Measurements from ENCODE around the gene RNF220.
A peak's percentile ranks its signal among the peaks of the same experiment; 100 is the strongest.

RNF220 gene

DNA sequence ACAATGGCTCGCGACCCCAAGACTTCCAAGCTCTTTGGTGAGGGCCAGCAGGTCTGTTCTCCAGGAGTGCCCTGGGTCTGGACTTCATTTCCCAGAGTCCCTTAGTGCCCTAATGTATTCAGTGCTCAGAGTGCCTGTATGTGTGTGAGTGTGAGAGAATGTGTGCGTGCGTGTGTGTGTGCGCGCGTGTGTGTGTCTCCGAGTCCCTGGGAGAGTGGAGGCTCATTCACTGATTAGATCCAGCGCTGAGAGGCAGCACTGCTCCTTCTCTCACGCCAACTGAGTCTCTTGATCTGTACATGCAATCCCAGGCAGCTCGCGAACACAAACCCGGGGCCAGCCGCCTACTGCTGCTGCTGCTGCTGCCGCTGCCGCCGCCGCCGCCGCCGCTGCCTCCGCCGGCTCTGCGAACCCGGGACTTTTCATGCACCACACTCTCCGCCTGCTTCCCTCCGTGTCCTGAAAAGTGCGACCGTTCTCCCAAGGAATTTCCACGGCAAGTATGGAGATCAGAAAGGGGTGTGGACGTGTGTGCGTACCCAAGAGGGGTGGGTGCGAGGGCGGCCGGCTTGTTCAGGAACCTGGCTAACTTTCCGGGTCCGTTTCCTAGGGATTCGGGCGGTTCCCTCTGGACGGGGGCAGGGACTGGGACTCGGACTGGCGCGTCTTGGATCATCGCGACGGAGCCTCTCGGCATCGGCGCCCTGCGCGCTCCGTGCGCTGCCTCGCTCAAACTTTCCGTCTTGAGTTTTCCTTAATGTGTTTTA is at the start of gene RNF220:
Gene RNF220 (plus strand): TSS at position 225 of the 767 bp plus-strand sequence.
- peak; percentile 46 for DNase-seq (ENCODE audit: low spot score)

DNA sequence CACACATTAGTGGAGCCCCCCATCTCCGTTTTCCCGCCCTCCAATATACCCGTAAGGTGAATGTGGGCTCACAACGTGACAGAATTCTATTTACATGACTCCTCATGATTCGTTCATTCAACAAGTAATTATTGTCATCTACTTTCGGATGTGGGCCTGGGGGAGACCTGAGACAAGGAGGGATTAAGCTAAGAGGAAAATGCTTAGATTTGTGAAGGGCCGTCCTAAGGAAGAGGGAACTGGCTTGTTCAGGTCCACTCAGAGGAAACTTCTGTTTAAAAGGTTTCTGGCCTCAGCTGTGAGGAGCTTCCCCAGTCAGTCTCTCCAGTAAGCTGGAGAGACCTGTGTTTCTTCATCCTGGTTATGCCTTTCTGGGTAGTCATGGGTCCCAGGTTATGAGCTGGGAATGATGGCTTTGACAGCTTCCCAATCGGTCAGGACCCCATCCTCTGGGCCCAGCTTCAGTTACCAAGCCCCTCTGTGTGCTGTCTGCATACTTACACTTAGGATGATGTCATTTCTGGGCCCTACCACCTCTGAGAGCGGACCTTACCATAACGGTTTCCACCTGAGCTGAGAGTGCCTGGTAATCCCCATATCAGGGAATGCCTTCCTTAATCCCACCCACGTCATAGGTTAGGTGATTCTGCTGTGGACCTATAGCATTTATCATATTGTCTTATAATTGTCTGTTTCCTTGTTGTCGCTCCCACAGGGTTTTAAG is 49.3 kb upstream of the RNF220 start:
- DNase-seq (ENCODE audit: low spot score), result no peak

DNA sequence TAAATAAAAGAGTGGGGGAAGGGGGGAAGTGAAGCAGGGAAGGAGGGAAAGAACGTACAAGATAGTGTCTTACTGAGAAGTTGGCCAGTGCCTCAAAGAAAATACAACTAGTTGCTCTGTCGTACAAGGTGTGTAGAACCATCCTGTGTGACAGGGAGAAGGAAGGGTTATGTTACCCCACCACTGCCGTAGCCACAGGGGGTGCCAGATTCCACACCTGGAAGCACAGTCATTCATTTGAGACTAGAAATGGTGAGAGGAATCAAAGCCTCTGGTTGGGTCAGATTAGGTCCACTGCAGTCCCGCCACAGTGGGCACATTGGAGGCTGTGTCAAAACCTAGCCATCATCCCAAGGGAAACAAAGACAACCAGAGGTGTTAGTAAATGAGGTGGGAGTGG is 47.3 kb upstream of the RNF220 start:
- no peak for DNase-seq (ENCODE audit: low spot score)

DNA sequence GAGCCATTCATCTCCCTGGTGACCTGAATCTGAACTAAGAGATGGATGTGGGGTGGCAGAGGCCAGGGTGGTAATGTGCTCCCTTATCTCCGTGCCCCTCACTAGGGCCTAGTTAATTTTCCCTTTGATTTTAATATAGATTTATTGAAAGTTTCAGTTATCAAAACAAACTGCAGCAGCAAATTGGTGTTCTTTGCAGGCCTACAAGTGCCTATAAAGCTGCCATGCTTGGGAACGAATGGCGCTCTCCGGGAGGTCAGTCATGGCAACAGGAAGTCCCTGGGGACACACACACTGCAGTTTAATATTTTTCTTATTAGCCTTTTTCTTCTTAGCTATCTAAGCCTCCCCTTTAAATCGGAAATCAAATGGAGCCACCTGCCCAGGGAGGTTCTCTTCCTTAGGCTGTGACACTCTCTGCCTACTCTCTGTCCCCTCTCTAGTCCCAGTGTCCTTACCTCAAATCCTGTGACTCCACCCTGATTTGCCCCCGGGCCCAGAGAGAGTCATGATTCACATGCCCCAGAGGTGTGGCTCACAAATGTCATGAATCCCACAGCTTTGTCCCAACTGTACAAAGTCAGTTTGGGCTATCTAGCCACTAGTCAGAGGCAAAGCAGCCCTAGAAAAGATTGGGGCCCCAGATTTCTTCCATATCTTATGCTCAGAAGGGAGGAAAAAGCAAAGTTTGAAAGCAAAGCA is 45.7 kb upstream of the RNF220 start:
- DNase-seq (ENCODE audit: low spot score), result no peak

DNA sequence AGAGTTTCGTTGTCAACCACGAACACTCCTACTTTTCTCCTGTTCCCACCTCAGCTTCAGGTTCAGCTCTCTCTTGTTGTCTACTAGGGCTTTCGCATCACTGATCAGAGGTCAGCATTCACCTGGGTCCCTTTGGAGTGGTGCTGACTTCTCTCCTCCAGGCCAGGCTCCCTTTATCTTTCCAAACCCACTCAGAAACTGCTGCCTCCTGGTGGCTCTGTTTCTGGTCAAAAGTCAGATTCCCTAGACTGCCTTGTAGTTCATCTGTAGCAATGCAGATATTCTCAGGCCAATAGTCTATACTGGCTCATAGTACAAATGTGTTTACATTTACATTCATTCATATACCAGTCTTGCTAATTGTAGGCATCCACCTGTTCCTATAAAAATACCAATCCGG is 43.6 kb upstream of the RNF220 start:
- no peak for DNase-seq (ENCODE audit: low spot score)

- no peak for DNase-seq (ENCODE audit: low spot score)
Observed at GRCh38 chr1:44366371-44366975, 38.6 kb upstream of the RNF220 start.

DNA sequence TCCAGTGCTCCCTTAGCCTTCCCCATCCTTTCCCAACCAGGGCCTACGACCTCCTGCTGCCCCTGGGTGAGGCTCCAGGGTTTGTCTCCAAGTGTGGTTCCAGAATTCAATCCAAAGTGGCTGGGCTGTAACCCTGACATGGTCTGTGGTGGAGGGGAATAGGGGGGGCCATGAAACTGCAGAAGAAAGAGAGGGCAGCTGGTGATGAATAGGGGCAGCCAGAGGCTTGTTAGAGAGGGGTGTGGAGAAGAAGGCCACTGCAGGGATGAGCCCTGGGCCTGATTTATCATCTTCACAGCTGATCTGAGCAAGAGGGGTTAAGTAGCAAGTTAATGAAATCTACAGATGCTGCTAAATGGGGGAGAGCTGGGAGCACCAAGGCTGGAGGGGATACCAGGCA is 37.1 kb upstream of the RNF220 start:
- no peak for DNase-seq (ENCODE audit: low spot score)

DNA sequence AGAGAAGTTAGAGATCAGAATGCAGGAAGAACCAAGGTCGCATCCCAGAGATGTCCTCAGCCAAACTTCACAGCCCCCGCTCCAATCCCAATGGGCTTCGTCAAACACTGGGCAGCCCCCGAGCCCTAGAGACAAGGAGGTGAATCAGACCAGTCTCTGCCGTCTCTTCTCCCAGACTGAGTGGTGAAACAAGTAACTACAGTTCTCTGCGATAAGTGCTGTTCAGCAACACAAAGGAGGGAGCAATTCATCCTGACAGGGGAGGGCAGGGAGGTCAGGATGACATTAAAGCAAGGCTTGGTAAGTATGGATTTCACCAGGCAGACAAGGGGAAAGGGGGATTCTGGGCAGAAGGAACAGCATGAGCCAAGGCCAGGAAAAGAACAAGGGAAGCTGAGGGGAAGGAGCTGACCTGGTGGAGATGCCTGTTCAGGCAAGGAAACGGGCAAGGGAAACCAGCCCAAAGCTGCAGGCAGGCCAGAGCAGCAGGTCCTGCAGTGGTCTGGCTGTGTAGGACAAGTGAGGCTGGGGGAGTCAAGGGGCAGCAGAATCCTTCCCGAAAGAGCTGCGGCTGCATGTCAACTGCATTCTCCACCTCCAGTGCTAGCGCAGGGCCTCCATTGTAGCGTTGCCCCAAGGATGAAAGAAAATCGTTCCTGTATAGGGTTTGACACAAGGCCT is 36.4 kb upstream of the RNF220 start:
- no peak for DNase-seq (ENCODE audit: low spot score)

- no peak for DNase-seq (ENCODE audit: low spot score)
Observed at GRCh38 chr1:44371206-44371605, 33.8 kb upstream of the RNF220 start.

GRCh38 chr1:44375547-44375946 is 29.5 kb upstream of the RNF220 start:
- DNase-seq (ENCODE audit: low spot score), result no peak

DNA sequence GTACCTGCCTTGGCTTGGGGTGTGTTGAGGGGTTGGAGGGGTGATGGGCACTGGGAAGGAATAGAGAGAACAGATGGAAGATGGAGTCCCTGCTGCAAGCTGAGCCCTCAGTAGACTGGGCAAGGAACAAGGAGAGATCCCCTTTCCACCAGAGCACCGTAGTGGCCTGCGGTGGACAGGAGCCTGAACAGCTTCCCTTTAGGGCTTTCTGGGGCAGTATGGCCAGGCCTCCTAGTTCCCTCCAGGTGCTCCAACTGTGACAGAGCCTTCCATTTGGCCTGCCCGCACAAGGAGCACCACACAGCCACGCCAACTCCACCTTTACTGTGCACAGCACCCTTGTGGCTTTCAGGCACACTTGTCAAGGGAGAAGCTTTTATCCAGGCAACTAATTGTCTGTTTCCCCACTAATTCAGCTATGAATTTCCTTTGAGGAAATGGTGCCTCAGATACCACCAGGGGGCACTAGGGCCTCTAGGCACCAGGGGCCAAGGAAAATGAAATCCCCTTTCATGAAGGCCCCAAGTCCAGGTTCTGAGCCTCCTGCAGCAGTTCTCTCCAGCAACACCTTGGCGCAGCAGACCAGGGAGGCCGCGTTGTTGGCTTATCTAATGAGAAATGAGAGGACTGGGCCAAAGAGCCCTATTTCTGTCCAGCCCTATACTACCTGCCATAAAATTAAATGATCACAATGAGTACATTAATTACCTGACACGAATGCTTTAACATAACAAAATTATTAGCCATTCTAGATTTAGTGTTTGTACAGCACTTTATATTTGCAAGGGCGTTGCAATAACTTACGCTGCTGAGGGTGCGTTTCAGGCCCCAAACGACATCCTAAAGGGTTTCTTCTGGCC is 26.9 kb upstream of the RNF220 start:
- peak; percentile 35 for DNase-seq (ENCODE audit: low spot score)

DNA sequence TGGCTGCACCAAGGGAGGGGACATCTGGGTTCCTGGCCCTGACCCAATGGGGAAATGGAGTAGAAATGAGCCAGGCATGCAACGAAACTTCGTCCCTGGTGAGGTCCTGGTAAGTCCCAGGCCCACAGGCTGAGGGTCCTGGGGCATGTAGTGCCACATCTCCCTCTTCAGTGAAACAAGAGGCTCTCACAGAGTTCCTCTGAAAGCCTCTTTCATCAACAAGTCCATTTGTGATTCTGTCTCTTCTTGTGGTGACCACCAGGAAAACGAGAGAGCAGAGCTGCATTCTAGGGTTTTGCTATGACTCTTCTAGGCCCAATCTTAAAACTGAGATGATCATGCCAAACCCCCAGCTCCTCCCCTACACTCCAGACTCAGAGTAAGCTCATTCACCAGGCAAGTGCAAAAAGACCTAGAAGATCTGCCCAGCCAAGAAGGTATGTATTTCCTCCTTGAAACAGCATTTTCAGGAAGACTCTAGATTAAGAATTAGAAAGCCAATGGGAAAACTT is 24.3 kb upstream of the RNF220 start:
- no peak for DNase-seq (ENCODE audit: low spot score)

DNA sequence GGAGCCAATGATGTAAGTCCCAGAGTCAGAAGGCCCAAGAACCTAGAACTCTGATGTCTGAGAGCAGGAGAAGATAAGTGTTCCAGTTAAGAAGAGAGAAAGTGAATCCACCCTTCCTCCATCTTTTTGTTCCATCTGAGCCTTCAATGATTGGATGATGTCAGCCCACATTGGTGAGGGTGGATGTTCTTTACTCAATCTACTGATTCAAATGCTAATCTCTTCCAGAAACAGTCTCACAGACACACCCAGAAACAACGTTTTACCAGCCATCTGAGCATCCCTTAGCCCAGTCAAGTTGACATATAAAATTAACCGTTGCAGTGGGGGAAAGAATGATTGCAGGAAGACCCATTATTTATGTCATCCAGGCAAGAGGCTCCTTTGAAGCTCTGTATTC is 16.5 kb upstream of the RNF220 start:
- DNase-seq (ENCODE audit: low spot score), result no peak

GRCh38 chr1:44389437-44389836 is 15.6 kb upstream of the RNF220 start:
- no peak for DNase-seq (ENCODE audit: low spot score)

- DNase-seq (ENCODE audit: low spot score), result no peak
Observed at GRCh38 chr1:44390277-44390676, 14.8 kb upstream of the RNF220 start.

DNA sequence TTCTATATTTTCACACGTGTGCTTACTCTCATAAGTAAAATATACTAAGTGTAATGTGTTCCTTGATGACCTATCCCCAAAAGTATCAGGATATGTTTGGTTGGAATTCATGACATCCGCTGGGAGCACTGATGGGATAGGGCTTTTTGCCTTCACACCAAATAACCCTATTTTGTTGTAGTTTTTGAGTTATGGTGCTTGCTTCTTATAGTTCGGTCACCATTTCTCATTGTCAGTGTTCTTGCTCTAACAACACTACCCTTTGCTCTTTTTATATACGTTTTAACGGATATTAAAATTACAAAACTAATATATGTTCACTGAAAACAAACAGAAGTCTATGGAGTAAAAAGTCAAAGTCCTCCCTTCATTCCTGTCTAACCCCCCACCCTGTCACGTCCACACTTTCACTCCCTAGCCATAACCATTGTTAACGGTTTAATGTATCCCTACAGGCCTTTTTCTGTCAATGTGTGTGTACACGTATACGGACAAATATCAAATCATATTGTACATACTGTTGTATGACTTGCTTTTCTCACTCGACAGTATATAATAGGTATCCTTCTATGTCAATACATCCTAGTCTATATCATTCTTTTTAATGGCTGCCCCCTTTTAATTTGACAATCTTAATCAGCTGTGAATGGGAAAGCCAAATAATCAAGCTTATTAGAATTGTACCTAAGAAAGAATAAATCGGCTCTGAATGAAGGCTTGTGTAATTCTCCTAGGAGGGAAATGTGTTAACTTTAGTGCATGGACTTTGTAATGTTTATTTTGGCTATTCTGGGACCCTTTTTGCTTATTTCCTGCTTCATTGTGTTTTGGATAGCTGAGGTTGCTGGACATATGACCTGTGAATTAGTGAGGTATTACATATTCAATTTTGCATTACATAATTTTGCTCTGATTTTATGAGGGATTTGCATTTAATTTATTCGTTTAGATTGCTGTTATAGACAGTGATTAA is 3.5 kb upstream of the RNF220 start:
- DNase-seq (ENCODE audit: low spot score), result no peak

- peak; percentile 6 for DNase-seq (ENCODE audit: low spot score)
Observed at GRCh38 chr1:44405798-44406736, 1.0 kb downstream of the RNF220 start.

DNA sequence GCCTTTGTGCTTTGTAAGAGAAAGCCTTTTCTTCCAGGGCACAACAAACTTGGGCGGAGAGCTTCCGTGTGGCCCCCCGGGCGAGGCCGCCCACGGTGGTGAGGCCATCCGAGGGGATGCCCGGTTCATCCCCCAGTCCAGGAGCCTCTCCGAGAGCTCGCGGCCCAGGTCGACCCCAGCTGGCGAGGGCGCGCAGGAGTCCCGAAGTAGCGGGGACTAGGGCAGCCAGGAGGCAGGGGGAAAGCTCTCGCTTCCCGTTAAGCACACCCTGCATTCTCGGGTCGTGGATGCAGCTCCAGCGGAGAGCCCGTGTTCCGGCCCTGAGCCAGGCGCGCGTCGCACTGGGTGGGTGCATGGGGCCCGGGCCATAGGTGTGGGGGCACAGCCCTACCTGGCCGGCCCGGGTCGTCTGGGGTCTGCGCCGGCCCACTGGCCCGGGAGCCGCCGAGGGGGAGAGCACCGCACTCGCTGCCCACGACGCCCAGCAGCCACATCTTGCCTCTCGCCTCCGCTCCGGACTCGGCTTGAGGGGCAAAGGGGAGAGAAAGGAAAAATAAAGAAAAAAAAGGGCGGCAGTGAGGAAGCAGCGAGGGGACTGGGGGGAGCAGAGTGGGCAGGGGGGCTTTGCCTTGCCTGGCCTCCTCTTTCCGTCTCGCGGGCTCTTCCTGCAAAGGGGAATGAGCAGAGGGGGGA is 1.8 kb downstream of the RNF220 start:
- no peak for DNase-seq (ENCODE audit: low spot score)

Measured in CD4-positive, alpha-beta T cell treated with Interleukin-15 for 4 hours (primary cell).